MCF 10A (cell line): Measurements from ENCODE around the gene GDPGP1. TPM values are rescaled to one million over a fixed set of nuclear protein-coding genes. Genes with fewer than 3 reads are reported as not detected.
A peak's percentile ranks its signal among the peaks of the same experiment; 100 is the strongest.

Experiments used
- BruUV-seq: library from RNA; stranded (reverse); fragments of 400-500 nt; replicated peaks from 2 replicates; lab custom pipeline; 2021; lab: Mats Ljungman, UMichigan
- CTCF ChIA-PET: fragments of 300-600 bp; sonication (Branson Sonifier 250); formaldehyde crosslinking; extraction: SDS; loops from one replicate; lab custom pipeline; 2021; ENCODE audit warnings: antibody characterized with exemption, inconsistent platforms; lab: Yijun Ruan, JAX
- POLR2A ChIA-PET: fragments of 300-600, 350-650 bp; sonication (Branson Sonifier 250); formaldehyde crosslinking; extraction: SDS; loops from one replicate; lab custom pipeline; 2020; ENCODE audit warnings: antibody characterized with exemption, inconsistent platforms; lab: Yijun Ruan, JAX
- DNase-seq: peaks from one replicate; pipeline ENCODE4 v3.0.0-alpha.2; 2018; ENCODE audit not compliant: unreplicated experiment
- H3K27ac Mint-ChIP-seq: one replicate; pipeline ENCODE4 v1.8.0; 2022; ENCODE audit warnings: mild to moderate bottlenecking, low read depth, mixed read lengths; ENCODE audit not compliant: unreplicated experiment
- H3K27me3 Mint-ChIP-seq: one replicate; pipeline ENCODE4 v1.8.0; 2022; ENCODE audit warnings: mixed read lengths; ENCODE audit not compliant: insufficient read depth, unreplicated experiment
- H3K36me3 Mint-ChIP-seq: one replicate; pipeline ENCODE4 v1.8.0; 2022; ENCODE audit warnings: mild to moderate bottlenecking, moderate library complexity, mixed read lengths; ENCODE audit not compliant: insufficient read depth, unreplicated experiment
- H3K4me1 Mint-ChIP-seq: one replicate; pipeline ENCODE4 v1.8.0; 2022; ENCODE audit warnings: mixed read lengths; ENCODE audit not compliant: insufficient read depth, unreplicated experiment
- H3K4me3 Mint-ChIP-seq: one replicate; pipeline ENCODE4 v1.8.0; 2022; ENCODE audit warnings: mild to moderate bottlenecking, moderate library complexity, mixed read lengths; ENCODE audit not compliant: unreplicated experiment
- H3K9me3 Mint-ChIP-seq: one replicate; pipeline ENCODE4 v1.8.0; 2022; ENCODE audit warnings: mixed read lengths; ENCODE audit not compliant: unreplicated experiment
- intact Hi-C: fragments of 100-400 bp; cut with micrococcal nuclease; formaldehyde crosslinking; loops from 2 replicates; pipeline ENCODE4 v1.14.1; 2022
- total RNA-seq: library from RNA; stranded (reverse); gene quantifications from 2 replicates; pipeline ENCODE4 v1.2.3, GENCODE V29; 2022
- TF ChIP-seq, protein P1 (sequence below): fragments of 200-600 bp; IDR thresholded peaks from one replicate; pipeline ENCODE4 v1.8.0; 2022; ENCODE audit warnings: antibody characterized with exemption, mild to moderate bottlenecking; ENCODE audit not compliant: unreplicated experiment

Gene GDPGP1
- total RNA-seq, 1 experiment from 2014 or later, result 3.4 TPM

DNA sequence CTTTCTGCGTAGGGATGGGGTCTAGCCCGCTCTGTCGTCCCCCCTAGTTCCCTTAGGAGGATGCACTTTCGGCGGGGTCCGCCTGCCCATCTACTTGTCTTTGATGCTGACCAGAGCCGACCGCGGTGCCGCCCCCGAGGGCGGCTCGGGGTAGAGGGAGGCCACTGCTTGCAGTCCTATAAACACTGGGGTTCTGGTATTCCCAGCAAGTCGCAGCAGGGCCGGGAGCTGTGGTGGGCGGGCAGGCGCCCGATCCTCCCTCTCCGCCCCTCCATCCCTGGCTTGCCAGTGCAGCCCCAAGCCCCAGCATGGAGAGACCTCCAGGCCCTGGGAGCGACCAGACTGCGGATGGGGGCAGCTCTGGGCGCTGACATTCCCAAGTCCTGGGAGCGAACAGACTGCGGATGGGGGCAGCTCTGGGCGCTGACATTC is 32.0 kb upstream of the GDPGP1 start:
- intact Hi-C loops, result no loop called here
- TF ChIP-seq, protein P1, sequence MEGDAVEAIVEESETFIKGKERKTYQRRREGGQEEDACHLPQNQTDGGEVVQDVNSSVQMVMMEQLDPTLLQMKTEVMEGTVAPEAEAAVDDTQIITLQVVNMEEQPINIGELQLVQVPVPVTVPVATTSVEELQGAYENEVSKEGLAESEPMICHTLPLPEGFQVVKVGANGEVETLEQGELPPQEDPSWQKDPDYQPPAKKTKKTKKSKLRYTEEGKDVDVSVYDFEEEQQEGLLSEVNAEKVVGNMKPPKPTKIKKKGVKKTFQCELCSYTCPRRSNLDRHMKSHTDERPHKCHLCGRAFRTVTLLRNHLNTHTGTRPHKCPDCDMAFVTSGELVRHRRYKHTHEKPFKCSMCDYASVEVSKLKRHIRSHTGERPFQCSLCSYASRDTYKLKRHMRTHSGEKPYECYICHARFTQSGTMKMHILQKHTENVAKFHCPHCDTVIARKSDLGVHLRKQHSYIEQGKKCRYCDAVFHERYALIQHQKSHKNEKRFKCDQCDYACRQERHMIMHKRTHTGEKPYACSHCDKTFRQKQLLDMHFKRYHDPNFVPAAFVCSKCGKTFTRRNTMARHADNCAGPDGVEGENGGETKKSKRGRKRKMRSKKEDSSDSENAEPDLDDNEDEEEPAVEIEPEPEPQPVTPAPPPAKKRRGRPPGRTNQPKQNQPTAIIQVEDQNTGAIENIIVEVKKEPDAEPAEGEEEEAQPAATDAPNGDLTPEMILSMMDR, result no peak
- Mint-ChIP-seq H3K27ac (no peak overlapping the region), H3K27me3 (no peaks in the 10 kb centered on the region), H3K9me3 (no peaks in the 10 kb centered on the region), H3K36me3 (peaks cover 26% of the 10 kb centered on the region), H3K4me1 (peaks cover 27% of the 10 kb centered on the region), H3K4me3 (peak overlapping the region; percentile 78)
- no TSS peak for BruUV-seq
- POLR2A ChIA-PET, result interaction anchor here (0.6 to 5.5 kb wide), 12 partner anchors 11 to 781 kb away, joined by 3 to 81 read pairs (median 4); partner anchors contain the start of genes CIB1, GDPGP1, IDH2 and TTLL13
- CTCF ChIA-PET, result interaction anchor here (0.5 to 2.4 kb wide), 5 partner anchors 12 to 20 kb away, joined by 3 to 7 read pairs (median 6); no protein-coding TSS in a partner anchor
- no peak for DNase-seq

DNA sequence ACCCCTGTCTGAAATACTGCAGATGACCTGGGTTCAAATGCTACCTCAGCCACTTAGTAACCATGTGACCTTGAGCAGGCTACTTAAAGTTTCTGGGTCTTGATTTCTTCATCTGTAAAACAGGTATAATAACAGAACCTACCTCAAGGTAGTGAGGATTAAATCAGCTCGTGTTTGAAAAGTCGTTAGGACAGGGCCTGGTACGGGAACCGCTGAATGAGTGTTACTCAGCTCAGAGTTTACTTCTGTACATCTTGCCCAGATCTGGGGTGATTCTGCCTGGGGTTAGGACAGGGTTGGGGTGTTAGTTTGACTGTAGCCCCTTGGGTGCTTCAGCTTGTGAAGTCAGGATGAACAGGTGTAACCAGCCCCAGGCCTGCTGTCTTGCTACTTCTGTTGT is 31.1 kb upstream of the GDPGP1 start:
- intact Hi-C loops, result no loop called here
- POLR2A ChIA-PET, result interaction anchor here (3.8 to 5.5 kb wide), 5 partner anchors 10 to 36 kb away, joined by 20 to 81 read pairs (median 38); partner anchors contain the start of genes CIB1 and GDPGP1
- Mint-ChIP-seq H3K36me3 (peaks cover 27% of the 10 kb centered on the region), H3K9me3 (no peaks in the 10 kb centered on the region), H3K27me3 (no peaks in the 10 kb centered on the region), H3K4me3 (peak overlapping the region; percentile 78), H3K4me1 (peaks cover 27% of the 10 kb centered on the region), H3K27ac (peak overlapping the region; percentile 16)
- TSS peak; percentile 28 for BruUV-seq
- no peak for DNase-seq
- TF ChIP-seq, protein P1, result no peak
- CTCF ChIA-PET, result interaction anchor here (0.6 to 1.9 kb wide), 9 partner anchors 10 to 334 kb away, joined by 3 to 7 read pairs (median 4); partner anchors contain the start of genes CIB1 and GDPGP1

DNA sequence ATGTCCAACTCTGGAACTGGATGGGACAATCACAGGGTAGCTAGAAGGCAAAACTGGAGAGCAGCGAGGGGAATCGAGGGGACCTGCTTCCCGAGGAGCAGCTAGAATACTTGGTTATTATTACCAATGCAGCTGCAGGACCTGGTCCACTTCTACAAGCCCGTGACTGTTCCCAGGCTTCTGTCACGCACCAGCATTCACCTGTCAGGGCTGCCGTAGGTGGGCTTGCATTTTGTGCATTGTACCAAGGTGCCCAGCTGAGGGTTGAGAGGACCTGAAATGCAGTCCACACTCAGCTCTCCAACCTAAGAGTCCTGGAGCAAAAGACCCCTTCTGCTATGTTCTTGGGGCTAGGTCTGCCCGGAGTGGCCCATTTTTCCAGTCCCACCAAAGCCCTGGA is 30.5 kb upstream of the GDPGP1 start:
- Mint-ChIP-seq H3K9me3 (no peaks in the 10 kb centered on the region), H3K27ac (no peak overlapping the region), H3K4me1 (peaks cover 22% of the 10 kb centered on the region), H3K27me3 (no peaks in the 10 kb centered on the region), H3K4me3 (no peak overlapping the region), H3K36me3 (peaks cover 33% of the 10 kb centered on the region)
- no TSS peak for BruUV-seq
- CTCF ChIA-PET, result interaction anchor here (0.6 to 1.9 kb wide), 11 partner anchors 9 to 334 kb away, joined by 3 to 7 read pairs (median 4); partner anchors contain the start of genes CIB1 and GDPGP1
- POLR2A ChIA-PET, result interaction anchor here (3.8 to 5.5 kb wide), 5 partner anchors 9 to 37 kb away, joined by 20 to 81 read pairs (median 38); partner anchors contain the start of genes CIB1 and GDPGP1
- intact Hi-C loops, result no loop called here
- no peak for DNase-seq
- TF ChIP-seq, protein P1, result no peak

DNA sequence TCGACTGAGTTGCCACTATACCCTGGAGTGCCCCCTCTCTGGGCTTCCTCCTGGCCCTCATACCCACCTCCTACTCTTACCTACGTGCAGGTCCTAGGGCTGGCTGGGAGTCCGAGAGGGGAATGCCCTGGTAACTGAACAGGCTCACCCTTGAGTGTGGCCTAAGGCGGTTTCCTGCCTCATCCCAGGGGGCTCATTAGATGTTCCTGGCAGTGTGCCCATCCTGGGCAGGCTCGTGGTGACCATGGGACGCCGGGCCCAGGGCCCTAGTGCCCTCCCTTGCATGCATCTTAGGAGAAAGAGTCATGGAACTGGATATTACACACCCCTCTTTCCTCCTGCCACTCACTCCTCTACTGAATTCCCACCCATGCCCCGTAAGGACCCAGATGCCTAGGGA is 30.1 kb upstream of the GDPGP1 start:
- no TSS peak for BruUV-seq
- Mint-ChIP-seq H3K27ac (peak overlapping the region; percentile 27), H3K4me3 (no peak overlapping the region), H3K9me3 (no peaks in the 10 kb centered on the region), H3K36me3 (peaks cover 37% of the 10 kb centered on the region), H3K27me3 (no peaks in the 10 kb centered on the region), H3K4me1 (peaks cover 18% of the 10 kb centered on the region)
- ChIA-PET POLR2A (interaction anchor here (1.2 to 5.5 kb wide), 5 partner anchors 9 to 29 kb away, joined by 5 to 81 read pairs (median 20); partner anchors contain the start of genes CIB1 and GDPGP1), CTCF (interaction anchor here (0.6 to 2.7 kb wide), 8 partner anchors 9 to 61 kb away, joined by 3 to 9 read pairs (median 4); no protein-coding TSS in a partner anchor)
- TF ChIP-seq, protein P1, result no peak
- intact Hi-C loops, result no loop called here
- DNase-seq, result no peak
